ENCODE data around the gene ENTREP3.
"Not testable (repeated sequence)": the region's sequence is repeated elsewhere in the genome, so short reads cannot be mapped to it uniquely, and the experiment has no call there.

ENTREP3 gene

DNA sequence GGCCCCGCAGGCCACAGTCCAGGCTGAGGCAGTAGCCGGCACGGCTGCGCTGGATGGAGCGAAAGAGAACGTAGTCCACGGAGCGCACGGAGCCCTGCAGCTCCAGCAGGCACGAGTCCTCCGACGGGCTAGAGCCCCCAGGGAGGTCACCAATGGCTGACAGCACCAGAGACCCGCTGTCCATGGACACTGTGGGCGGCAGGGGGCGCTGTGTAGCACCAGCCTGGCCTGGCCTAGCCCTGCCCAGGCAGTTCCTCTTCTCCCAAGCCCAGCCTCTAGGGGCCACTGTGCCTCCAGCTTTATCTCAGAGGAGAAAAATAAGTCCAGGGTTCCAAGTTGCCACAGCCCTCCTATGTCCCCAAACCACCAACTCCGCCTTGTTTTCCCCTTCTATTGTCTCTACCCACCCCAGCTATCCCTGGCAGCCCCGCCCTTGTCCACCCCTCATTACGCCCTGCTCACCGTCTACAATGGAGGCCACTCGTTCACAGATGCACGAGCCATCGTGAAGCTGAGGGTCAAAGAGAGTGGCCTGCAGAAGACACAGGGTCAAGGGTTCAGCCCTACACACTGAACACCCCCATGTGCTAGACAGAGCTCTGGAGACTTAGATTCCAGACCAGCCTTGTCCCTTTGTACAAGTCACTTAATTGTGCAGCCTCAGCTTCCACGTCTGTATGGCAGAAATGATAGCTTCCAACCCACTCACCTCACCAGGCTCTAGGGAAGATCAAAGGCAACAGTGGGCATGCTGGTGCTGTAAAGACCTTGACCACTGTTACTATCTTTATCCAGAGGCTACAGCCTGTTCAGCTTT, 4.4 kb downstream of the ENTREP3 start:
- peak; percentile 97 for DNase-seq

DNA sequence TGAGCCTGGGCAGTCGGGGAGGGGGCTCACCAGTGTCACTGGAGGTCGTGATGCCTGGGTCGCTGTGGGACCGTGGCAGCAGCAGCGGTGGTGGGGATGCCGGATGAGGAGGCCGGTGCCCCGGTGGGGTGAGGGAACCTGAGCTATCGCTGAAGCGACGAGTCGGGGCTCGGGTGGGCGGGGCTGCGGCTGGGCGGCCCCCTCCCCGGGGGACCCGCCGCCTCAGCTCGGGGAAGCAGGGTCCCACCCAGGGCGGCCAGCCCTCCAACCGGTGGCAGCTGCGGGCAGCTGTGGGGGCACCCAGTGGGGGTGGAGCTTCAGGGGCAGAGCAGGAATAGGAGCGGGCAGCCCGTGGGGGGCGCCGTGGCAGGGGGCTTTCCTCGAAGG, 5.0 kb downstream of the ENTREP3 start:
- DNase-seq: peak; percentile 18

DNA sequence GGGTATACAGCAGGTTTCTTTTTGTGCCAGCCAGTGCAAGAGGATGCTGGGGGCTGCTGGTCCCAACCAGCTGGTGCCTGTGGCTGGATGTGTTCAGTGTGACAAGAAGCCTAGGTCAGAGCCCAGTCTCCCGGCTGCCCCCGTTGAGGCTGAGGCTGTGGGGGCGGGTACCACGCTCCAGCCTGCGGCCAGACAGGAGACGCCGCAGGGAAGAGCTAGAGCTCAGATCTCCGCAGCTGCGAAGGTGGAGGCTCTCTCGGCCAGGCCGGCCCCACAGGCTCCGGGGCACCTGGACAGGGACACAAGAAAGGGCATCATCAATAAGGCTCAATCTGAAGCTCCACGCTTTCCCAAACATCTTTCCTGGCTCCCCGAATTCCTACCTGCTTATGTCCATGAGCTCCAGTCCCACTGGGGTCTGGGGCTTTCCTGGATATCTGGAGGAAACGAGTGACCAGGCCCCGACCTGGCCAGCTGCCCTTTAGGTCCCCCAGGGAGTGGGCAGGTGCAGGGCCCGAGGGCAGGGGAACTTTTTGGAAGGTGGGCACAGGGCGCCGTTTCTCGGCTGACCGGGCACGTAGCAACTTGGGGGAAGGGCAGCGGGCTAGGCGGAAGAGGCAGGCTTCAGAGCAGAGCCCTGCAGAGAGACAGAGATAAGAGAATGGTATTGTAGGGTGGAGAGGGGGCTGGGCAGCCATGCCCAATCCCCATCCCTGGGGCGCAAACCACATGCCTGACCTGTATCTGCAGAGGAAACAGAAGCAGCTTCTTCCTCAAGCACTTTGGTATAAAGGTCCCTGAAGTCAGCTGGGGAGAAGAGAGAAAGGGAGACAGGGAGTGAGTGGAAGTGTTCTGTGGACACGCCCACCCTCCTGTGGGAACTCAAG, 7.4 kb downstream of the ENTREP3 start:
- DNase-seq: no peak

DNA sequence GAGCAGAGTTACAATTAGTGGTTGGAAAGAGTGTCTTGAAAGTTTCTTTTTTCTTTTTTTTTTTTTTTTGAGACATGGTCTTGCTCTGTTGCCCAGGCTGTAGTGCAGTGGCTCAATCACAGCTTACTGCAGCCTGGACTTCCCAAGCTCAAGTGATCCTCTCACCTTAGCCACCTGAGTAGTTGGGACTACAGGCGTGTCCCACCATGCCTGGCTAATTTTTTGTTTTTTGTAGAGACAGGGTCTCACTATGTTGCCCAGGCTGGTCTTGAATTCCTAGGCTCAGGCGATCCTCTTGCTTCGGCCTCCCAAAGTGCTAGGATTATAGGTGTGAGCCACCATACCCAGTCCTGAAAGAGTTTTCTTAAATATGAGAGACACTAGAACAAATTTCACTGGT, 8.5 kb downstream of the ENTREP3 start:
- not testable (repeated sequence) for DNase-seq

DNA sequence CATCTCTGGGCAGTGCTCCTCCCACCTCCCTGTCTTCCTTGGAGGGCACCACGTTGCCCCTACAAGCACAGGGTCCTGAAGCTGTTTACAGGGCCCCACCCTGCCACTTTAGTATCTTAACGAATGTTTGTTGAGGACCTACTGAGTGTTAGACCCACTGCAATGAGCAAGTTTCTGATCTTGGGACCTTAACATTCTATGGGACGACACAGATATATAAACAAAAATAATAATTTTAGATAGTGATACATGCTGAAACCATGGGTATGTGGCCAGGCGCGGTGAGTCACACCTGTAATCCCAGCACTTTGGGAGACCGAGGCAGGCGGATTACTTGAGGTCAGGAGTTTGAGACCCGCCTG, 10.1 kb downstream of the ENTREP3 start:
- no peak for DNase-seq

DNA sequence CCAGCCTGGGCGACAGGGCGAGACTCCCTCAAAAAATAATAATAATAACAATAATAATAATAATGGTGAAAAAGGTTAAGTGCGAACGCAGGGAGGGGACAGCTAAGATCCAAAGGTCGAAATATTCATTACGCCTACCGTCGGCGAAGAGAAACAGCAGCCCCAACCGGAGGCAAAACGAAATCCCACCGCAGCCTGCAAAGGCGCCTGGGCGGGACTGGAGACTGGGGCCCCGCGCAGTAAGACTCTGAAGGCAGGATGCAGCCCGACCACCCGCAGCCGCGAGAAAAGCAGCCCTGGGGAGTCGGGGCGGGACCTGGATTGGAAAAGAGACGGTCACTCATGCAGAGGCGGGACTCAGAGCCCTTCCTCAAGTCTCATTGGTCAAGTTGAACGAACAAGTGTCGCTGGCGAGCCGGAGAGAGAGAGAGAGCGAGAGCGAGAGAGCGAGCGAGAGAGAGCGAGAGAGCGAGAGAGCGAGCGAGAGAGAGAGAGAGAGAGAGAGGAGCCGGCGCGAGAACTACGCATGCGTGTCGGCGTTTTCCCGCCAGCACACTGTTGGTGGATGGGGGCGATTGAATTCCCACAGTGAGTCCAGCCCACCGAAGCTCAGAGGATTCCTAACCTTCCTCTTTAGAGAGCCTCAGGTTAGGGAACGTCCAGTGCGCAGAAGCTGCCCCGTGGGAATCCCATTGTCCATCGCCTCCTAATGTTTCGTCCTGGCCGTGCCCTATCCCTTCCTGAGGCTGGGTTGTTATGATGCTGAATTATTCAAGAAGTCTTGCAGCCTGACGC, 10.7 kb downstream of the ENTREP3 start:
- DNase-seq: peak; percentile 96

DNA sequence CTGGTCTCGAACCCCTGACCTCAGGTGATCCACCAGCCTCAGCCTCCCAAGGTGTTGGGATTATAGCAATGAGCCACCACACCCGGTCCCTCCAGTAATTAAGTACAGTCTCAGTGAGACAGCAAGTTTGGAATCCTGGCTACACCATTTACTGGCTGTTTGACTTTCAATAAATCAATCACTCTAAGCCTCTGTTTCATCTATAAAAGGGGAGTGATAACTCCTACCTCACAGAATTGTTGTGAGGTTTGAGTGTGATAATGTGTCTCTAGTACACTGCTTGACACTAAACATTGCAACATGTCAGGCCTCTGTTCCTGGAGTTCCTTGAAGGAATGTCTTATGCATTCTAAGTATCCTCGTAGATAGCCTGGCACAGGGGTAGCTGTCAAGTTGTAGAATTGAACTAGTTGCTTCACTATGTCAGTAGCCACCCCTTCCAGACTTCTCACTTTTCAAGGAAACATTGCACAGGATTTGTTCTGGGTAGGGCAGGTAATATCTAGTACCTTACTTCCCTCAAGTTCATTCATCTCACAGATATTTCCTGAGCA, 12.4 kb downstream of the ENTREP3 start:
- no peak for DNase-seq

DNA sequence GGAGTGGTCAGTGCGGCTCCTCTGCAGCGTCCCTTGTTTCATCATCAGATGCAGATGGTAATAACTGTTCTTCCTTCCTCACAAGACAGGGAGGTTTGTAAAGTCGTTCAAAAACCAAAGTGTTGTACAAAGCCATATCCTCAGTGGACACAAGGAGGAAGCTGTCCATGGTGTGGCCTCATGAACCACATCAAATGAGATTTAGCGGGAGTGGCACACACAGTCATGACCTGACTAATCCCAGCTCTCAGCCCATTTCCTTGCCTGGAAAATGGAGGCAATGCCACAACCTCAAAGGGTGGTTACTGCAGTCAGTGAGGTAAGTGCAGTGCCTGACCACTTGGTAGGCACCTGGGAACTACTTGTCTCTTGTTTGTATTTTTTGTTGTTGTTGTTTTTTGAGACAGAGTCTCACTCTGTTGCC, 13.4 kb downstream of the ENTREP3 start:
- DNase-seq: no peak

DNA sequence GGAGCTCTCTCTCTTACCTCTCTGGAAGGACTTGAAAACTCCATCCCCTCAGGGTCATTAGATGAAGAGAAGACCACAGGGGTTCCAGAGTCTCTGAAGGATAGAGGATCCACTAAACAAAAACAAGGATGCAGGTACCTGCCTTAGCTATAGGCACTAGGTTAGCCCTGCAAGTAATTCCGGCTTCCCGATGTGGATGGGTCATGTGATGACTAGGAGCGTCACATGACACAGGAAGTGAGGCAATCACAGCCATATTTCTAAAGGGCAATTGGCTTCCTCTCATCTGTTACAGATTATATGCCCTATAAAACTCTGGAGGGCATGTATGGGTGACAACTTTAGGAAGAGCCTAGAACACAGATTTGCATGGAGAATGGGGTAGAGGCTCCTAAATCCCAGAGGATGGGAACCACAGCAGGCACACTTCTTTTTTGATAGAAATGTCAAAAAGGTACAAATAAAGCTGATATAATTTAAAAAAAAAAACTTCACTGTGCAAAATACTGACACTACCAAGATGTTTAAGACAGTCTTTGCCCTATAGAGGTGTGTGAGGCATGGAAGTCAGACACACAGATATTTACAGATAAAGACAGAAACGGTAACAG, 14.1 kb downstream of the ENTREP3 start:
- peak; percentile 75 for DNase-seq

DNA sequence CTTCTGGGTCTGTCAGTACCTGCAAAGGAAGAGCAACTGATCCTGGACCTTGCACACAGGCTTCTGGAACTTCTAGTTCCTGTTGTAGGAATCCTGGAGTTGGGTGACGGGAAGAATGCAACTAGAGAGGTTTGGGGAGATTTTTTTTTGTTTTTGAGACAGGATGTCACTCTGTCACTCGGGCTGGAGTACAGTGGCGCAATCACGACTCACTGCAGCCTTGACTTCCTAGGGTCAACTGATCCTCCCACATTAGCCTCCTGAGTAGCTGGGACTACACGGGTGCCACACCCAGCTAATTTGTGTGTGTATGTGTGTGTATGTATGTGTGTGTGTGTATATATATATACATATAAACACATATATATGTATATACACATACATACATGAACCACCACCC, 18.8 kb downstream of the ENTREP3 start:
- DNase-seq: no peak

DNA sequence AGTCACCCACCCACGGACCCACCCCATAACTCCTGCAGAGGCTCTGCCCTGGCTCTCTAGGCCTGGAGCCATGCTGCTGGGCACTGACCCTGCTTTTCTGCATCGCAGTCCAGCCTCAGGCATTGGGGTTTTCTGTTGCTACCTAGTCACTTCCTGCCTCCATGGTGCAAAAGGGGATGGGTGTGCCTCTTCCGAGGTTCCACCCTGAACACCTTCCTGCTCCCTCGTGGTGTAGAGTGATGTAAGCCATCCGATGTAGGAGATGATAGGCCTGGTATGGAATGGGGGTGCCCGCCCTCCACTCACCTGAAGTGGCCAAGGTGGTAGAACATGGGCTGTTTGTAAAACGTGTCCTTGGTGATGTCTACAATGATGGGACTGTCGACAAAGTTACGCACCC, 19.9 kb downstream of the ENTREP3 start:
- DNase-seq: not testable (repeated sequence)

DNA sequence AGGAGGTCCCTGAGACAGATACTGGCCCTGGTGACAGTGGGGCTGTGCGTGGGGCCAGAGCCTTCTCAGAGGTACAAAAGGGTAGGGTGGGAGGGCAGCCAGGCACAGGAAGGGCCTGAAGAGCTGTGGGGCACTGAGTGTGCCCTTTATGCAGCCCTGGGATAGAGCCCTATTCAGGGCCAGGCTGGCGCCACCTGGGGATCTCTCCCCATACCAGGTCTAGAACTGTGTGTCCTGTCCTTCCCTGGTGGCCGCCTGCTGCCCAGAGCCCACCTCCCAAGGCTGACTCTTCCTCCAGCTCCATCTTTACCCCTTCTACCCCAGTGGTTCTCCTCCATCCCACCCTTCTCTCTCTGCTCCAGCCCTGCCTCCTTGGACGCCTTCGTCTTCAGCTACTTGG, 21.8 kb downstream of the ENTREP3 start:
- DNase-seq: not testable (repeated sequence)

DNA sequence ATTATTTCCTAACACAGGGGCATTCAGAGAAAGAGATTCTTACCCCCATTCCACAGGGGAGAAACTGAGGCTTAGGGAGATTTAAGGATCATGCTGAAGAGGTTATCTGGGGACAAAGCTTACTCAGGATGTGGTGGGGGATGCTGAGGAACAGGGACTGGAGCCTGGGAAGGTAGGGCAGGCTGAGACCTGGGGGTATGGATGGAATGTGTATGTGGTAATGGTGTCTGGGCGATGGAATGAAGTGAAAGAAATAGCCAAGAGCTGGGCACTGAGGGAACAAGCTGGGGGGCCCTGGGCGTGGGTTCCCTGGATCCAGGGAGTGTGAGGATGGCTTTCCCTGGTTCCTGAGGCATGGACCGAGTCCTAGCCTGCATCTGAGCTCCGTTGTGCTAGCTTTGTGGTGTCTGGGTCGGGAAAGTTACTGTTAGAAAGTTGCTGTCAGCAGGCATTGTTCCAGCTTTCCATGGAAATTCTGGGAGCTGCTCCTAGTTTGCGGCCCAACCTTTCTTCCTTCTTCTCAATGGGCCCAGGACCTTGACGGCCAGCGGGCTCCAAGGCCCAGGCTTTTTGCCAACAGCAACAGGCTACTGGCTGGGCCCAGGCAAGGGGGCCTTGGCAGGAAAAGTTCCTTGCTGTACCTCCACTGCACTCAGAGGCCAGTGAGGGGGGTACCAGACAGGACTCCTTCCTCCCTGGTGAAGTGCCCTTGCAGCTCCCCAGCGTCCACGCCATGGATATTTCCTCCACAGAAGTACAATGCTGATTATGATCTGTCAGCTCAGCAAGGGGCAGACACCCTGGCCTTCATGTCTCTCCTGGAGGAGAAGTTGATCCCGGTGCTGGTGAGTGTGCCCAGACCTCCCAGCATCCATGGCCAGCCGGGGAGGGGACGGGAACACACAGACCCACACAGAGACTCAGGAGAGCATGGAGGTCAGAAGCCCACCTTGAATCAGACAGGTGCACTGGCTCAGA, 23.0 kb downstream of the ENTREP3 start:
- DNase-seq: not testable (repeated sequence)

DNA sequence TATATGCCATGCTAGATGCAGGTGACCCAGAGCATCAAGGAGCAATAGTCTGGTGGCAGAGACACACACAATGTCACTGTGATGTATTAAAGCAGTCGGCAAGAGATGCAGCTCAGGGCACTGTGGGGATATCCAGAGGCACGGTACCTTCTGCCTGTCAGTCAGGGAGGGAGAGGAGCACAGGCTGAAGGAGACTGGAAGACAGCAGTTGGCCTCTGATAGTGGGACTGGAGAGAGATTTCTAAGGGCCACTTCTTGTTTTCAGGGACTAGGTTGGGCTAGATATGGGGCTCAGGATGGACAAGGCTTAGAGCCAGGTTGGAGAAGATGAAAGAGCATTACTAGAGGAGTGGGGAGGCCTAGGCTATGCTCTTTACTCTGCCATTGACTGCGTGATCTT, 24.0 kb downstream of the ENTREP3 start:
- DNase-seq: not testable (repeated sequence)

DNA sequence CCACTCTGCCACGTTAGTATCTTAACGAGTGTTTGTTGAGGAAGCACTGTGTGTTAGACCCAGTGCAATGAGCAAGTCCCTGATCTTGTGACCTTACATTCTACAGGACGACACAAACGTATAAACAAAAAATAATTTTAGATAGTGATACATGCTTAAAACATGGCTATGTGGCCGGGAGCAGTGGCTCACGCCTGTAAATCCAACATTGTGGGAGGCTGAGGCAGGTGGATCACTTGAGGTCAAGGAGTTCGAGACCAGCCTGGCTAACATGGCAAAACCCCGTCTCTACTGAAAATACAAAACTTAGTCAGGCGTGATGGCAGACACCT, 27.2 kb downstream of the ENTREP3 start:
- DNase-seq: no peak

DNA sequence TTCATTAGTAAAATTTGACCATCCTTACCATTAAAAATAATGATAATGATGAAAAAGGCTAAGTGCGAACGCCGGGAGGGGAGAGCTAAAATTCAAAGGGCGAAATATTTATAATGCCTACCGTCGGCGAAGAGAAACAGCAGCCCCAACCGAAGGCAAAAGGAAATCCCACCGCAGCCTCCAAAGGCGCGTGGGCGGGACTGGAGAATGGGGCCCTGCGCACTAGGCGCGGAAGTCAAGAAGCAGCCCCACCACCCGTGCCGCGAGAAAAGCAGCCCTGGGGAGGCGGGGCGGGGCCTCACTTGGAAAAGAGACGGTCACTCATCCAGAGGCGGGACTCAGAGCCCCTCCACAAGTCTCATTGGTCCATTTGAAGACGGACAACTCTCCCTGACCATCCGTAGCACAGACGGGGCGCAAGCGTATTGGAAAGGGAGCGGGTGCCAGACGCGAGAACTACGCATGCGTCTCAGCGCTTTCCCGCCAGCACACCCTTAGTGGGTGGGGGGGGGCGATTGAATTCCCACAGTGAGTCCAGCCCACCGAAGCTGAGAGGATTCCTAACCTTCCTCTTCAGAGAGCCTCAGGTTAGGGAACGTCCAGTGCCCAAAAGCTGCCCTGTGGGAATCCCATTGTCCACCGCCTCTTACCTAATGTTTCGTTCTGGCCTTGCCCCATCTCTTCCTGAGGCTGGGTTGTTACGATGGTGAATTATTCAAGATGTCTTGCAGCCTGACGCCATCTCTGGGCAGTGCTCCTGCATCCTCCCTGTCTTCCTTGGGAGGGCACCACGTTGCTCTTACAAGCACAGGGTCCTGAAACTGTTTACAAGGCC, 27.8 kb downstream of the ENTREP3 start:
- DNase-seq: peak; percentile 99

DNA sequence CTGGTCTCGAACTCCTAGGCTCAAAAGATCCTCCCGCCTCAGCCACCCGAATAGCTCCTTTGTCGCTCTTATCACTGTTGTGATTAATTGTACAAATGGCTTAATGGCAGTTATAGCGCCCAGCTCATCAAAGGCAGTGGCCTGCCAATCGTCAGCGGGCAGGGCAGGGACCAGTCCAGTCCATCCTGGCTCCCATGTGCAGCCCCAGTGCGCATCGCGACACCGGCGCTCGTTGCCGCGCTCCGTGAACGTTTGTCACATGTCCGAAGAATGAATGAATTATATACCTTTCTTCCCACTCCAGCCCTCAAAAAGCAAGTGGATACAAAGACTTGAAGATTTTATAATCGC, 28.4 kb downstream of the ENTREP3 start:
- DNase-seq: no peak

DNA sequence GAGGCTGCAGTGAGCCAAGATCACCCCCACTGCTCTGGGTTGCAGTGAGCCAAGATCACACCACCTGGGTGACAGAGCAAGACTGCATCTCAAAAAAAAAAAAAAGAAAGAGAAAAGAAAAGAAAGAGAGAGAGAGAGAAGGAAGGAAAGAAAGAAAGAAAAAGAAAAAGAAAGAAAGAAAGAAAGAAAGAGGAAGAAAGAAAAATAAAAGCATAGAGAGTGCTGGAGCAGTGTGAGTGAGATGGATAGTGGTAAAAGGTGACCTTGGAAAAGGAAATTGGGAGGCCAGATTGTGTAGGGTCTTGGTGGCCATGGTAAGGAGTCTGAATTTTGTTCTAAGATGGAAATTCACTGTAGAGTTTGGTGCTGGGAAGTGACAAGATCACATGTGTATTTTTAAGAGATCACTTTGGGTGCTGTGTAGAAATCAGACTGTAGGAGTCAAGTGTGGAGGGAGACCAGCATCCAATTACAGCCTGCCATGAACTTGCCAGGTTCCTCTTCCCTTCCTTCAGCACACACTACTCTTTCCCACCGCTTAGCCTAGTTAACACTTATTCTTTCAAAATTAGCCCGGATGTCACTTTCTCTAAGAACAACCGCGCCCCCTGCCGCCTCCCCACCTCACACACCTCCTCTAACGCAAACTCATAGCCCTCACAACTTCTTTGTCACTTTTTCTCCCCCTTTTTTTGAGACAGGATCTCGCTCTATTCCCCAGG, 28.9 kb downstream of the ENTREP3 start:
- DNase-seq: peak; percentile 90

DNA sequence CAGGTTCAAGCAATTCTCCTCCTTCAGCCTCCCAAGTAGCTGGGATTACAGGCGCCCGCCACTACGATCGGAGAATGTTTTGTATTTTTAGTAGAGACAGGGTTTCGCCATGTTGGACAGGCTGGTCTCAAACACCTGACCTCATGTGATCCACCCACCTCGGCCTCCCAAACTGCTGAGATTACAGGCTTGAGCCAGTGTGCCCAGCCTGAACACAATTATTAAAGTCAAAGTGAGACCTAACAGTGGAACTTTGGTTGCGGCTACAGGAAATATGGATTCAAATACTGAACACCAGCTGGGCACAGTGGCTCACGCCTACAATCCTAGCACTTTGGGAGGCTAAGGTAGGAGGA, 29.9 kb downstream of the ENTREP3 start:
- not testable (repeated sequence) for DNase-seq

DNA sequence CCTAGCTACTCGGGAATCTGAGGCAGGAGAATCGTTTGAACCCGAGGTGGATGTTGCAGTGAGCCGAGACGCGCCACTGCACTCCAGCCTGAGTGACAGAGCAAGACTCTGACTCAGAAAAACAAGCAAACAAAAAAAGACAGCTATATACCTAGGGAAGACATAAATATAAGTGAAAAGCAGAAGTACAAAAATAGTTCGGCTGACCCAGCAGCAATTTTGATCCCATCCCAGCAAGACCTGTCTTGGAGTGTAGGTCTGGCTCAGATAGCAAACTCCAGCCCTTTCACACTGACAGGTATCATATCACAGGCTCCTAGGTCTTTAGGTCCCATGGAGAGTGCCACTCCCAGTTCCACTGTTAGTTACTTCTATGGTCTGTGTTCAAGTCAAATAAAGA, 32.2 kb downstream of the ENTREP3 start:
- DNase-seq: no peak
